Tibial artery (tissue), 4 donors: ENCODE measurements around the gene LYPD6B.

Source experiments
- DNase-seq, 2 donors: peaks; one replicate each; pipeline ENCODE4 v3.0.0-alpha.2; 2019
- H3K27ac ChIP-seq, 2 donors: fragments of 200-600 bp; sonication (generic) in 1 of 2; 1 replicate in 1 of 2; 2 replicates in 1 of 2; pipeline ENCODE4 v1.5.1; 2018 to 2019; ENCODE audit warnings: mild to moderate bottlenecking in 1 of 2
- H3K27me3 ChIP-seq, 2 donors: fragments of 200-600 bp; sonication (generic) in 1 of 2; one replicate each; pipeline versions ENCODE4 v1.5.1 to v1.6.0; 2016 to 2019
- H3K36me3 ChIP-seq, 3 donors: fragments of 200-600 bp; sonication (generic) in 2 of 3; one replicate each; pipeline ENCODE4 v1.5.1; 2016 to 2019; ENCODE audit warnings: mild to moderate bottlenecking in 2 of 3
- H3K4me1 ChIP-seq, 4 donors: fragments of 200-600 bp; sonication (generic) in 2 of 4; 1 replicate in 3 of 4; 2 replicates in 1 of 4; pipeline ENCODE4 v1.5.1; 2016 to 2019
- H3K4me3 ChIP-seq, 2 donors: fragments of 200-600 bp; sonication (generic) in 1 of 2; 1 replicate in 1 of 2; 2 replicates in 1 of 2; pipeline ENCODE4 v1.5.1; 2018 to 2019; ENCODE audit warnings: mild to moderate bottlenecking in 2 of 2
- H3K9me3 ChIP-seq, 3 donors: fragments of 200-600 bp; sonication (generic) in 1 of 3; one replicate each; pipeline ENCODE4 v1.5.1; 2016 to 2019
- CTCF ChIP-seq, 2 experiments: fragments of 200-600 bp in 1 of 2; fragments of 450-650 bp in 1 of 2; IDR thresholded peaks; one replicate each; pipeline ENCODE4 v1.5.1; 2017 to 2019; ENCODE audit warnings: antibody characterized with exemption in 2 of 2, mild to moderate bottlenecking in 1 of 2, moderate library complexity in 1 of 2
- intact Hi-C: fragments of 100-400 bp; cut with DNase I; formaldehyde crosslinking; loops from one replicate; pipeline ENCODE4 v1.15.0; 2023; ENCODE audit warnings: low total_unique reads

LYPD6B gene

GRCh38 chr2:148994341-148994740, 44.2 kb upstream of the LYPD6B start:
- TF ChIP-seq CTCF (IDR thresholded peaks at IDR 0.05): no peak
- H3K4me3 ChIP-seq: no peak overlapping the region
- intact Hi-C loops: no loop called here

GRCh38 chr2:148996805-148997204, 41.7 kb upstream of the LYPD6B start:
- Histone ChIP-seq H3K4me1 (peaks cover 0 to 4% (median 0%) of the 10 kb centered on the region in 4 donors), H3K36me3 (no peaks in the 10 kb centered on the region), H3K27me3 (peaks cover 0 to 4% of the 10 kb centered on the region in 2 donors), H3K27ac (no peak overlapping the region), H3K9me3 (no peaks in the 10 kb centered on the region), H3K4me3 (no peak overlapping the region)
- no peak for TF ChIP-seq CTCF (IDR thresholded peaks at IDR 0.05)
- no peak for DNase-seq
- intact Hi-C loops: no loop called here

More at GRCh38 chr2:148994341-148994740, 44.2 kb upstream of the LYPD6B start:
- Histone ChIP-seq H3K27ac (no peak overlapping the region), H3K27me3 (no peaks in the 10 kb centered on the region), H3K36me3 (no peaks in the 10 kb centered on the region), H3K9me3 (no peaks in the 10 kb centered on the region), H3K4me1 (no peaks in the 10 kb centered on the region)
- DNase-seq: no peak

GRCh38 chr2:148998165-148998830, 40.2 kb upstream of the LYPD6B start:
- Histone ChIP-seq H3K36me3 (no peaks in the 10 kb centered on the region), H3K27ac (no peak overlapping the region), H3K9me3 (no peaks in the 10 kb centered on the region), H3K27me3 (peaks cover 0 to 4% of the 10 kb centered on the region in 2 donors), H3K4me3 (no peak overlapping the region), H3K4me1 (peaks cover 0 to 4% (median 0%) of the 10 kb centered on the region in 4 donors)
- intact Hi-C loops: no loop called here
- no peak for DNase-seq
- no peak for TF ChIP-seq CTCF (IDR thresholded peaks at IDR 0.05)

DNA sequence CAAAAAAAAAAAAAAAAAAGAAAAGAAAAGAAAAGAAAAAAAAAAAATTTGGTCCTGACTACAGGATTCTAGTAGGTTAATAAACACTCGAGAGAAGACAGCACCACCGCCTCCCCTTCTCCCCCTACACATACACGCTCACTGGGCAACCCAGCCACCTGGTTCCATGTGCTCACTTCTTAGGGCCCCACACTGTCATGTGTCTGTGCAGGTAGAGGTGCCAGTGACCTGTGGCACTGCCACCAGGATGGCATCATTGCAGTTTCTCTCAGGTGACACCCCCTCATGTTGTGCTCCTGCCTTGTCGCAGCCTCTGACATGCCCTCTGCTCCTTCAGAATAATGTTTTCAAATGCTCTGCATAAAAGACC, 39.7 kb upstream of the LYPD6B start:
- Histone ChIP-seq H3K27ac (no peak overlapping the region), H3K36me3 (no peaks in the 10 kb centered on the region), H3K9me3 (no peaks in the 10 kb centered on the region), H3K4me3 (no peak overlapping the region), H3K27me3 (peaks cover 0 to 4% of the 10 kb centered on the region in 2 donors), H3K4me1 (peaks cover 0 to 4% (median 0%) of the 10 kb centered on the region in 4 donors)
- intact Hi-C loops: no loop called here
- no peak for DNase-seq
- no peak for TF ChIP-seq CTCF (IDR thresholded peaks at IDR 0.05)

DNA sequence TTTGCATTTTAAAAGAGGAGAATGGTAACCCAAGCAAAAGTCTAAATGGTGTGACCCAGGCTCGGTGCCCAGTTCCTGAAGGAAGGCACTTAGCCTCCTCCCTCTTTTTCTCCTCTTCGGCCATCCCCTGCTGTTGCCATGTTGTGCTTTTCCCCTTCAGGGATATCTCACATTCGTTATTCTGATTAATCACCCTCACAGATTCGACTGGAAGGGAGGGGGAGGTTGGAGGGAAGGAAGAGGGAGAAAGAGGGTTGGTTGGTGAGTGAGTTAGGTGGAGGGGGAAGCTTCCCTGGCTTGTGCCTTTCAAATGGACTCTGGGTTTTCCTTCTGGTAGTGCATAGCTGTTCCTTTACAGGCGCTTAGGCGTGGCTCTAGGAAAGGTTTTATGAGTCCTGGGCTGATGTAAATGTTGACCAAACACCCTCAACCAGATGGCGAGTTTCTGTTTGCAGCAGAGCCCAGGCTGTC, 39.0 kb upstream of the LYPD6B start:
- intact Hi-C loops: no loop called here
- peaks cover 0 to 4% of the 10 kb centered on the region in 2 donors for H3K27me3 ChIP-seq
- DNase-seq: no peak
- H3K36me3 ChIP-seq: no peaks in the 10 kb centered on the region
- H3K4me3 ChIP-seq: no peak overlapping the region
- no peaks in the 10 kb centered on the region for H3K9me3 ChIP-seq
- peaks cover 0 to 4% (median 0%) of the 10 kb centered on the region in 4 donors for H3K4me1 ChIP-seq
- no peak overlapping the region for H3K27ac ChIP-seq
- TF ChIP-seq CTCF (IDR thresholded peaks at IDR 0.05): no peak
